ENCODE results near the gene MYO18A.

MYO18A gene

DNA sequence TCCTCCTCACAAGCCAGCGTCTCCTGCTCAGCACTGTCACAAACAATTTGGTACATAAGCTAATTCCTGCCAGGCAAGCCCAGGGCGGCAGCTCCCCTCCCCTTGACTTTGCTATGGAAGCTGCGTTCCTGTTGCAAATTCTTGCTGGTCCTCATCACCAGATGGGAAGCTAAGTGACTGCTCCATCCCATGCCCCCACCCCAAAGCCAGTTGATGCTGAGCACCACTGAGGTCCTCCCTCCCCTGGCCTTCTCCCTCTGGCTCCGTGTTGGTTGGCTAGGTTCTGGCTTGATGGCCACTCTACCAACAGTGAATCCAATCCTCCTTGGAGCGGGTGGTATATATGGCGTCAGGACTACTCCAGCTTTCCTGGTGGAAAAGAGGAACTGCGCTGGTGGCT, 102.9 kb downstream of the MYO18A start:
- no peak for DNase-seq (ENCODE audit: low read depth in 1 of 2, low spot score in 1 of 2)
- in situ Hi-C loops (cut with HindIII; ENCODE audit: low pct_unique_long_range_greater_than_20kb, low sequenced_read_pairs) = no loop called here
- TF ChIP-seq JUND (IDR thresholded peaks at IDR 0.05; ENCODE audit: low read depth) = no peak

DNA sequence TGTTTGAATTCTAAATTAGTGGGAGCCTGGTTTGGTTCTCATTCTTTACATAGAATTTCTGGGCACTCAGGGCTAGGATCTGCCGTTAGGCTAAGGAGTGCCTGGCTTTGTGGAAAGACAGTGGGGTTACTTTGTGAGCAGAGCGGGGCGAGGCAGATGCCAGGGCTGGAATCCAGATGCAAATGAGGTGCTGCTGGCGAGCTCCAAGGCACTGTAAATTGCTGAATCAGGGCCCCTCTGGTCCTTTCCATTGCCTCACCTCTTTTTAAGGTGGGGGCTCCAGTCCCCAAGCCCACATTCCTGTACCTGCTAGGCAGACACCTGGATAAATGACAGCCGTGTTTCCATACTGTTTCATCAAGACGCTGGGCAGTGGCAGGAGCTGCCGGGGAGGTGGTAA, 103.5 kb downstream of the MYO18A start:
- DNase-seq (ENCODE audit: low read depth in 1 of 2, low spot score in 1 of 2) = no peak
- TF ChIP-seq JUND (IDR thresholded peaks at IDR 0.05; ENCODE audit: low read depth) = no peak
- in situ Hi-C loops (cut with HindIII; ENCODE audit: low pct_unique_long_range_greater_than_20kb, low sequenced_read_pairs) = no loop called here

DNA sequence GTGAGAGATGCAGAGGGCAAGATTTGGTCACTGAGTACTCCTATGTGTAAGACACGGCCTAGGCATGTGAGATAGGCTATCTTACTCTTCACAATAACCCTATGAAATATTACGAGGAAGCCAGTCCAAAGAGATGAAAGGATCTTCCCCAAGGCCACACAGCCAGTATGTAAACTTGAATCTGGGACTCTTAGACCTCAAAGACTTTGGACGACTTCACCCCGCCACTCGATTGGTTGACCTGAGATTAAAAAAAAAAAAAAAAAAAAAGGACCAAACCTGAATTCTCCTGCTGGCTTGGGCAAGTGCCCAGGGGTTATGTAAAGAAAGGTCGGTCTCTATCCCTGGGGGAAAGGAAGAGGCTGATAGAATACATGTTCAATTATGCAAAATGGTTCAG, 104.1 kb downstream of the MYO18A start:
- no peak for DNase-seq (ENCODE audit: low read depth in 1 of 2, low spot score in 1 of 2)
- TF ChIP-seq JUND (IDR thresholded peaks at IDR 0.05; ENCODE audit: low read depth) = no peak
- in situ Hi-C loops (cut with HindIII; ENCODE audit: low pct_unique_long_range_greater_than_20kb, low sequenced_read_pairs) = no loop called here

DNA sequence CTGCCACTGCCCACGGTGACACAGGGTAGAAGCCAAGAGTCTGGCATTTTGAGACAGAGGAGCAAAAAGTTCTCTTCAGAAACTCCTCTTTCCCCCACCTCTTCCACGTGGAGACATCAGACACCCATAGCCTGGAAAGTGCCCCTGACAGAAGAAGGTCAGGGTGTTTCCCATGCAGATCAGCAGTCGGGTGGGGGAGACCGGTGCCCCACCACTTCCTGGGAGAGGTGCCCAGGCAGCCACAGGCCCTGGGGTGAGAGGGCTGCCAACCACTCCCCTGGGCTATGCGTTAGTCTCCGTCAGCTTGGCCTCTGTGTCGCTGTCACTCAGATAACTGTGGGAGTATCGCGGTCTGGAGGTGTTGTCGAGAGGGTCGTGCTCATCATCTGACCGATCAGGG, 105.7 kb downstream of the MYO18A start:
- TF ChIP-seq JUND (IDR thresholded peaks at IDR 0.05; ENCODE audit: low read depth) = no peak
- no peak for DNase-seq (ENCODE audit: low read depth in 1 of 2, low spot score in 1 of 2)
- in situ Hi-C loops (cut with HindIII; ENCODE audit: low pct_unique_long_range_greater_than_20kb, low sequenced_read_pairs) = no loop called here

DNA sequence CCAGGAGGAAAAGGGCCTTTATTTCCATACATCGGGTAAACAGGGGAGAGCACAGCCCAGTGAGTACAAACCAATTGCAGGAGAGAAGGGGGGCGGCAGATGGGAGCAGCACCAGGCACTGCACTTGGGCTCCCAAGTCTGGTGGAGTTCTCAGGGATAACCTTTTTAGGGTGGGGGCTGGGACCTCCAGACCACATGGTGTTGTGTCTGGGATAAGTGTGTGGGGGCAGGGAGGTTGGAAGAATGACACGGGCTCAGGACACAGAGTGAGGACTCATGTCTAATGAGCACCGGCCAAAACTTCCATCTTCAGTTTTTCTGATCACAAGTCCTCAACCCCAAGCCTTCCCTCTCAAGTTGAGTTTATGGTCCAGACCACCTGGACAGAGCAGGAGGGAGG, 106.7 kb downstream of the MYO18A start:
- no peak for DNase-seq (ENCODE audit: low read depth in 1 of 2, low spot score in 1 of 2)
- no peak for TF ChIP-seq JUND (IDR thresholded peaks at IDR 0.05; ENCODE audit: low read depth)
- in situ Hi-C loops (cut with HindIII; ENCODE audit: low pct_unique_long_range_greater_than_20kb, low sequenced_read_pairs) = no loop called here

DNA sequence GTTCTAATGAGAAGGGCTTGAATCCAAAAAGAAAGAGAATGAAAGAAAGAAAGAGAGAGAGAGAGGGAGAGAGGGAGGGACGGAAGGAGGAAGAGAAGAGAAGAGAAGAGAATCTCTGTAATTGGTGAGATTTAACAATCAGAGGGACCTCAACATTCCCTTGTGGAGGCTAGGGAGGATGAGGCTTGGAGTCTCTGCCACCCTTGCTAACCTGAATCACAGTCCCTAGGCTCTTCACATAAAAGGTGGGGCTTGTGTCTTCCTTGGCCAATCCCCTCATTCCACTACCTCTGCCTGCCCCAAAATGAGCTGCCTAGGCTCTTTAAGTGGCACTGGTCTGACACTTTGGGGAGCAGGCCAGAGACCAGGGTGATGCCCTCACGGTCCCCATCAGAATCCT, 107.2 kb downstream of the MYO18A start:
- in situ Hi-C loops (cut with HindIII; ENCODE audit: low pct_unique_long_range_greater_than_20kb, low sequenced_read_pairs) = no loop called here
- no peak for TF ChIP-seq JUND (IDR thresholded peaks at IDR 0.05; ENCODE audit: low read depth)

DNA sequence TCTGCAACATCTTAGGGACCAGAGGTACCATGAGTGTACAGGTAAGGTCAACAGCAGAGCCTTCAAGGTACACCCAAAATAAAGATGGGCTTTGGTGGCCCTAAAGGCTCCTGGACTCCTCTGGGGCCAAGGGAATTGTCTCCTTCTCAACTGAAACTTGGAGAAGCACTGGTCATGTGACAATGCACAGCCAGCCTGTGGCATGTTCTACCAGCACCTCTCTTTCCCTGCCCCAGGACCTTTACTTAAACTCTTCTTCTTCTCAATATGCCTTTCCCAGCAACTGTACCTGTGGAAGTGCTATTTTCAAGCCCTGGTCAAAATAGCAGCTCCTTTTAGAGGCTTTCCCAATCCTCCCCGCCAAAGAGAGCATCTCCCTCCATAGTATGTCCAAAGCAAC, 108.9 kb downstream of the MYO18A start:
- in situ Hi-C loops (cut with HindIII; ENCODE audit: low pct_unique_long_range_greater_than_20kb, low sequenced_read_pairs) = no loop called here
- TF ChIP-seq JUND (IDR thresholded peaks at IDR 0.05; ENCODE audit: low read depth) = no peak

More for the DNA sequence above, 107.2 kb downstream of the MYO18A start:
- DNase-seq (ENCODE audit: low read depth in 1 of 2, low spot score in 1 of 2) = no peak

DNA sequence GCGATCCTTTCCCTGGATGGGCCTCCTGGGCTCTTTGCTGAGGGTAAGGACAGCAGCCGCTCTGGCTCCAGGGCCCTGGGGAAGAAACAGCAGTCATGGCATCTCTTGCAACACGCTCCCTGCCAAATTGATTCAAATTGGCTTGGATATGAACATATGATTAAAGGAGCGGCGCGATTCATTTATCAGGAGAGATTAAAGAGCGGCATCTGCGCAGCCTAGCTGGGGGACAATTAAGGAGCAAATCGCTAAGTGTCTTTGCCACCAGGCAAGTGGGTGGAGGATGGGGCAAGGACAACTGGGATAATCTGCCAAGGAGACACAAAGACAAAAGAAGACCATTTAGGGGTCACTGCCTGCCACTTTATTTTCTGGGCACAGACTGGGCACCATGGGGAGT, 109.4 kb downstream of the MYO18A start:
- no peak for TF ChIP-seq JUND (IDR thresholded peaks at IDR 0.05; ENCODE audit: low read depth)
- in situ Hi-C loops (cut with HindIII; ENCODE audit: low pct_unique_long_range_greater_than_20kb, low sequenced_read_pairs) = no loop called here
- DNase-seq (ENCODE audit: low read depth in 1 of 2, low spot score in 1 of 2) = no peak

More for the DNA sequence above, 108.9 kb downstream of the MYO18A start:
- DNase-seq (ENCODE audit: low read depth in 1 of 2, low spot score in 1 of 2) = no peak

DNA sequence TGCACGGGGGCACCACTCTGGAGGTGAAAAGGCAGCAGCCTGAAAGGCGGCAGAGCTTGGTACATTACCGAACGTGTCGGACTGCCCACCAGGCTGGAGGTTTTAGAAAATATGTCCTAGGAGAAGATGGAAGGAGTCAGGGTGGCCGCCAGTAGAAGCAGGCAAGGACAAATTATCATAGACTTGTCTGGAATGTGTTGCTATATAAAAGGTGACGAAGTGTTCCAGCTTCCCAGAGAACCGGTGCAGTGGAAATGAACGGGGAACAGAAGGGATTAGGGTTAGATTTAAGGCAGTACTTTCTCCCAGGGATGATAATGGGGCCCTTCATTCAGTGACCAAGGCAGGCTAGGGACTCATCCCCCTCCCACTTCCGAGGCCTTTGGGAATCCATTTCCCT, 109.9 kb downstream of the MYO18A start:
- in situ Hi-C loops (cut with HindIII; ENCODE audit: low pct_unique_long_range_greater_than_20kb, low sequenced_read_pairs) = no loop called here

DNA sequence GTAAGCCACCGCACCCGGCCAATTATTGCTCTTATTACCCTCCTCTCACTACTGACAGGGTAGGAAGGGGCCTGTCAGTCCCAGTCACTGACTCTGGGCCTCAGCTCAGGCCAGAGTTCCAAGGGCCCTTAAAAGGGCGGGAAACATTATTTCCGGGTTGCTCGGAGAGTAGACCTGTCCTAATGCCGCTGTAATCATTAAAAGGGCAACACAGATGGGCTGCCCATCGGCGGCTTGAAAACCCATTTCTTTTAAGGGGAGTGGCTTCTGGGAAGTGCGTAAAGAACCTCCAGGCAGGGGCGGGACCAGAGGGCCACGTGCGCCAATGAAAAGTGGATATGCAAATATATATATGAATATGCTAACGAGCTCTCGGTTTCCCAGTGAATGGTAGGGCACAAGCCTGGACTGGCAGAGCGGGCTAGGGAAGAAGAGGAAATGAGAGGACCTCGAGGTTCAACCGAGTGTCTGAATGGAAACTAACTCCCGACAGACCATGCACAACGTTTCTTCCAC, 110.6 kb downstream of the MYO18A start:
- peak in 1 of 2 experiments; percentile 83 for DNase-seq (ENCODE audit: low read depth in 1 of 2, low spot score in 1 of 2)
- no peak for TF ChIP-seq JUND (IDR thresholded peaks at IDR 0.05; ENCODE audit: low read depth)
- in situ Hi-C loops (cut with HindIII; ENCODE audit: low pct_unique_long_range_greater_than_20kb, low sequenced_read_pairs) = no loop called here

More for the DNA sequence above, 109.9 kb downstream of the MYO18A start:
- TF ChIP-seq JUND (IDR thresholded peaks at IDR 0.05; ENCODE audit: low read depth) = no peak
- no peak for DNase-seq (ENCODE audit: low read depth in 1 of 2, low spot score in 1 of 2)

DNA sequence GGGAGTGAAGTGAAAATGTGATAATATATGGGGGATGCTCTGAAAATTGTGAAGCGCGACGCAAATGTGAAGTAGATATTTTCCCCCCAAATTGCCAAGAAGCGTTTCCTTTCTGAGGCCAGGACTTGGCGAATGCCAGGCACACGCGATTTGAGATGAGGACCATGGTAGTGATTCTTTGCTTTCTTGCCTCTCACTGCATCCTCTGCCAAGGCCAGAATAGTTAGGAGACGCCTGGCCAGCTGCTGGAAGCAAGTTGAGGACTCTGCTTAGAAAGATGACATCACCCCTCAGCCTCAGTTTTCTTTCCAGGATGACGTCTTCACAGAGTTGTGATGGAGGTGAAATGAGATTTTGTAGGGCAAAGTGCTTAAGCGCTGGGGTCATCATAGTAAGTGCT, 111.4 kb downstream of the MYO18A start:
- in situ Hi-C loops (cut with HindIII; ENCODE audit: low pct_unique_long_range_greater_than_20kb, low sequenced_read_pairs) = no loop called here
- no peak for TF ChIP-seq JUND (IDR thresholded peaks at IDR 0.05; ENCODE audit: low read depth)
- DNase-seq (ENCODE audit: low read depth in 1 of 2, low spot score in 1 of 2) = no peak

DNA sequence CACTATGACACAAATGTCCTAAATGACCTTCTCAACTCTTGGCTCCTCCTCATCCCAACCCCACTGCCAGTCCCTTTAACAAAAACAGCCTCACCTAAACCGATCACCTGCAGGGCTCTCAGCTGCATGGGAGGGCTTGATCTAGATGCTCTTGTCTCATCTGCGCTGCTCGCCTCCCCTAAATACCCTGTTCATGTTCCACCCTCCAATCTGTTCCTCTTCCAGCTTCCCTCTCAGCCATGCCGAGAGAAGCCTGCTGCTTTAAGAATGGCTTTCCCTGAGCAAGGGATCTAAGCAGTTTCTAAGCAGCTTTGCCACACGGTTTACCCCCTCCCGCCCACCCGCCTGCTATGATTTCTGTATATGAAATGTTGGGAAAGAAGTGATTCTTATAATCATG, 113.6 kb downstream of the MYO18A start:
- no peak for TF ChIP-seq JUND (IDR thresholded peaks at IDR 0.05; ENCODE audit: low read depth)
- in situ Hi-C loops (cut with HindIII; ENCODE audit: low pct_unique_long_range_greater_than_20kb, low sequenced_read_pairs) = no loop called here
- no peak for DNase-seq (ENCODE audit: low read depth in 1 of 2, low spot score in 1 of 2)

DNA sequence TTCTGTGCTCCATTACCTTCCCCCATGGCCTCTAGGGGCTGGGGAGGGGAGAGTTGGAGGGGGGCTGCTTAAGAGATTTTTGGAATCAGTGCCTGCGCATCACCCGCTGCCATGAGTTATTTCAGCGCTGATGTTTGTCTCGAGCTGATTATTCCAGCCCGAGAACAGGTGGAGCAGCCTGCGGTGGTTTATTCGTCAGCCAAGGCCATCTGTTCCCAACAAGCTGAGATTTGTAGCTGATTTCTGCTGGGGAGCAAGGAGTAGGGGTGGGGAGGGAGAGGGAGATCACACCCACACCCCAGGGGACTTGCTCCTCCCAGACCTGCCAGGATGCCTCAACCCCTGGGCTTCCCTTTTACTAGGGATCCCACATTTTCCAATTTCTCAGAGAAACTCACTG, 114.2 kb downstream of the MYO18A start:
- TF ChIP-seq JUND (IDR thresholded peaks at IDR 0.05; ENCODE audit: low read depth) = no peak
- no peak for DNase-seq (ENCODE audit: low read depth in 1 of 2, low spot score in 1 of 2)
- in situ Hi-C loops (cut with HindIII; ENCODE audit: low pct_unique_long_range_greater_than_20kb, low sequenced_read_pairs) = no loop called here

DNA sequence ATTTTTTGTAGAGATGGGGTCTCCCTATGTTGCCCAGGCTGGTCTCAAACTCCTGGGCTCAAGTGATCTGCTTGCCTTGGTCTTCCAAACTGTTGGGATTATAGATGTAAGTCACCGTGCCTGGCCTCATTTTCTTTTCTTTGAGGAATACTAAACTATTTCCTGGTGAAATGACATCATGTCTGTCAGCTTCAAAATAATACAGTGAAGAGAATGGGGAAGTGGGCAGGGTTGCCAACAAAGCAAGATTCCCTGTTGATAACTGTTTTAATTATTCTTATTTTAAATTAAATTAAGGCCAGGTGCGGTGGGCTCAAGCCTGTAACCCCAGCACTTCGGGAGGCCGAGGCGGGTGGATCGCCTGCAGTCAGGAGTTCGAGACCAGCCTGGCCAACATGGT, 116.2 kb downstream of the MYO18A start:
- no peak for TF ChIP-seq JUND (IDR thresholded peaks at IDR 0.05; ENCODE audit: low read depth)
- no peak for DNase-seq (ENCODE audit: low read depth in 1 of 2, low spot score in 1 of 2)
- in situ Hi-C loops (cut with HindIII; ENCODE audit: low pct_unique_long_range_greater_than_20kb, low sequenced_read_pairs) = no loop called here
